Liver (tissue), 9 donors: ENCODE results near the gene FASN. TPM values are rescaled to one million over a fixed set of nuclear protein-coding genes. Genes with fewer than 3 reads are reported as not detected.
A peak's percentile ranks its signal among the peaks of the same experiment; 100 is the strongest.

Source experiments
- DNase-seq: peaks from one replicate; pipeline ENCODE4 v3.0.0-alpha.2; 2017; ENCODE audit warnings: low spot score
- H3K27ac ChIP-seq, 2 donors: one replicate each; pipeline ENCODE4 v1.7.0; 2013; ENCODE audit warnings: inconsistent platforms in 2 of 2, low read length in 2 of 2, control low read depth in 1 of 2, low read depth in 1 of 2, mild to moderate bottlenecking in 1 of 2
- H3K27me3 ChIP-seq, 4 donors: one replicate each; pipeline versions ENCODE4 v1.6.1 to v1.7.0; 2013; ENCODE audit warnings: low read length in 3 of 4, inconsistent platforms in 1 of 4, mild to moderate bottlenecking in 1 of 4, moderate library complexity in 1 of 4; ENCODE audit not compliant: control insufficient read depth in 4 of 4, insufficient read depth in 4 of 4
- H3K36me3 ChIP-seq, 4 donors: one replicate each; pipeline versions ENCODE4 v1.6.1 to v1.7.0; 2013; ENCODE audit warnings: low read length in 3 of 4, mild to moderate bottlenecking in 3 of 4, low read depth in 1 of 4, moderate library complexity in 1 of 4; ENCODE audit not compliant: control insufficient read depth in 4 of 4, insufficient read depth in 3 of 4
- H3K4me1 ChIP-seq, 4 donors: one replicate each; pipeline versions ENCODE4 v1.6.1 to v1.7.0; 2013; ENCODE audit warnings: low read length in 3 of 4, mild to moderate bottlenecking in 3 of 4, moderate library complexity in 1 of 4; ENCODE audit not compliant: control insufficient read depth in 4 of 4, insufficient read depth in 4 of 4
- H3K4me3 ChIP-seq, 3 donors: one replicate each; pipeline versions ENCODE4 v1.6.1 to v1.7.0; 2013; ENCODE audit warnings: low read length in 3 of 3, control low read depth in 1 of 3, low read depth in 1 of 3, mild to moderate bottlenecking in 1 of 3
- H3K9ac ChIP-seq, 2 donors: one replicate each; pipeline ENCODE4 v1.7.0; 2013; ENCODE audit warnings: low read length in 2 of 2, mild to moderate bottlenecking in 2 of 2, moderate library complexity in 2 of 2, control low read depth in 1 of 2, low read depth in 1 of 2
- H3K9me3 ChIP-seq, 4 donors: one replicate each; pipeline versions ENCODE4 v1.6.1 to v1.7.0; 2013; ENCODE audit warnings: low read length in 3 of 4; ENCODE audit not compliant: control insufficient read depth in 4 of 4
- ATF3 ChIP-seq: IDR thresholded peaks from 2 replicates; pipeline ENCODE4 v1.6.1; 2016; ENCODE audit warnings: antibody characterized with exemption
- CTCF ChIP-seq: fragments of 150-350 bp; IDR thresholded peaks from 2 replicates; pipeline ENCODE4 v1.5.1; 2017; ENCODE audit warnings: improper control_type of control experiment, low read depth, low read length; ENCODE audit not compliant: missing input control
- EGR1 ChIP-seq, 2 donors: IDR thresholded peaks; 2 replicates each; pipeline ENCODE4 v1.6.1; 2016 to 2018; ENCODE audit warnings: antibody characterized with exemption in 2 of 2, low read depth in 2 of 2
- FOXA1 ChIP-seq: IDR thresholded peaks from 2 replicates; pipeline ENCODE4 v1.6.1; 2016; ENCODE audit warnings: antibody characterized with exemption
- FOXA2 ChIP-seq: IDR thresholded peaks from 2 replicates; pipeline ENCODE4 v1.6.1; 2016; ENCODE audit warnings: antibody characterized with exemption
- GABPA ChIP-seq, 2 donors: IDR thresholded peaks in 1 of 2; conservative IDR thresholded peaks in 1 of 2; 2 replicates each; pipeline ENCODE4 v1.6.1; 2016; ENCODE audit warnings: antibody characterized with exemption in 2 of 2, mild to moderate bottlenecking in 1 of 2, moderate library complexity in 1 of 2
- HNF4A ChIP-seq, 2 donors: conservative IDR thresholded peaks; 2 replicates each; pipeline ENCODE4 v1.6.1; 2016; ENCODE audit warnings: antibody characterized with exemption in 2 of 2, mild to moderate bottlenecking in 2 of 2
- HNF4G ChIP-seq: IDR thresholded peaks from 2 replicates; pipeline ENCODE4 v1.6.1; 2016; ENCODE audit warnings: antibody characterized with exemption
- JUND ChIP-seq, 2 donors: IDR thresholded peaks; 2 replicates each; pipeline ENCODE4 v1.6.1; 2016; ENCODE audit warnings: antibody characterized with exemption in 2 of 2
- MAX ChIP-seq: IDR thresholded peaks from 2 replicates; pipeline ENCODE4 v1.6.1; 2016; ENCODE audit warnings: antibody characterized with exemption
- NR2F2 ChIP-seq: IDR thresholded peaks from 2 replicates; pipeline ENCODE4 v1.6.1; 2016; ENCODE audit warnings: antibody characterized with exemption
- RAD21 ChIP-seq, 2 donors: IDR thresholded peaks; 2 replicates each; pipeline ENCODE4 v1.6.1; 2016; ENCODE audit warnings: antibody characterized with exemption in 2 of 2, mild to moderate bottlenecking in 2 of 2
- RXRA ChIP-seq, 2 donors: IDR thresholded peaks; 2 replicates each; pipeline ENCODE4 v1.6.1; 2017 to 2018; ENCODE audit warnings: antibody characterized with exemption in 2 of 2, mild to moderate bottlenecking in 1 of 2
- TAF1 ChIP-seq: conservative IDR thresholded peaks from 2 replicates; pipeline ENCODE4 v1.6.1; 2016; ENCODE audit warnings: antibody characterized with exemption, mild to moderate bottlenecking
- YY1 ChIP-seq: IDR thresholded peaks from 2 replicates; pipeline ENCODE4 v1.6.1; 2016; ENCODE audit warnings: antibody characterized with exemption, mild to moderate bottlenecking
- ZBTB33 ChIP-seq: IDR thresholded peaks from 2 replicates; pipeline ENCODE4 v1.6.1; 2016; ENCODE audit warnings: antibody characterized with exemption
- WGBS: extraction: QIAGEN DNeasy Blood & Tissue Kit; methylation state at CpG from one replicate; pipeline ENCODE4 v1.1.7; 2013; 5-methylcytosine and 5-hydroxymethylcytosine counted together
- polyA plus RNA-seq, 2 donors: library from polyadenylated mRNA; stranded (reverse) in 1 of 2; unstranded in 1 of 2; fragments of 200-250 nt in 1 of 2; fragments of >200 nt in 1 of 2; fragmentation: Nextera tagmentation in 1 of 2; extraction: Ambion mirVana in 1 of 2; gene quantifications; one replicate each; pipeline versions ENCODE4 v1.2.1 to v1.2.3, GENCODE V29; 2013 to 2015
- total RNA-seq, 2 donors: library from RNA; depleted of rRNA; stranded (reverse); fragments of >200 nt; gene quantifications; one replicate each; pipeline ENCODE4 v1.2.3, GENCODE V29; 2014
- donor health status: healthy.
- donor health status: healthy.
- donor health status: healthy.
- donor health status: healthy.
- donor health status: healthy.

Gene FASN
- total and polyA plus RNA-seq, 4 donors = 53.1 to 229 (median 130) TPM

- WGBS = under 1% methylated on average over 77 of the region's 77 CpGs
- H3K27ac ChIP-seq = peak overlapping the region; percentile 78 to 93
- H3K27me3 ChIP-seq = no peaks in the 10 kb centered on the region
- peaks cover 28 to 77% (median 54%) of the 10 kb centered on the region in 4 donors for H3K4me1 ChIP-seq
- peaks cover 6 to 12% (median 7%) of the 10 kb centered on the region in 4 donors for H3K36me3 ChIP-seq
- H3K9ac ChIP-seq = peak overlapping the region; percentile 76 to 80
- TF ChIP-seq MAX (no peak), FOXA2 (no peak), ATF3 (no peak), EGR1 (IDR thresholded peaks at IDR 0.05; ENCODE audit: low read depth in 2 of 2) (no peak), HNF4G (no peak), CTCF (no peak), ZBTB33 (no peak), JUND (IDR thresholded peaks at IDR 0.05) (no peak), NR2F2 (no peak), YY1 (no peak), GABPA (IDR thresholded peaks at IDR 0.05 in 1 of 2, conservative IDR thresholded peaks at IDR 0.05 in 1 of 2) (no peak), RXRA (IDR thresholded peaks at IDR 0.05) (no peak), FOXA1 (no peak), TAF1 (no peak), HNF4A (conservative IDR thresholded peaks at IDR 0.05) (no peak), RAD21 (IDR thresholded peaks at IDR 0.05) (no peak)
- no peaks in the 10 kb centered on the region for H3K9me3 ChIP-seq
- H3K4me3 ChIP-seq = peak overlapping the region; percentile 53 to 92 (median 69)
- DNase-seq = peak; percentile 60
These were observed 685 bp downstream of the FASN start for GRCh38 chr17:82097184-82097918.

- Histone ChIP-seq H3K9me3 (no peaks in the 10 kb centered on the region), H3K27me3 (no peaks in the 10 kb centered on the region), H3K9ac (peak overlapping the region; percentile 76 to 80), H3K36me3 (peaks cover 11 to 14% (median 12%) of the 10 kb centered on the region in 4 donors), H3K4me3 (peak overlapping the region; percentile 53 to 92 (median 69)), H3K27ac (peak overlapping the region; percentile 78 to 93), H3K4me1 (peaks cover 25 to 77% (median 52%) of the 10 kb centered on the region in 4 donors)
- DNase-seq = no peak
- TF ChIP-seq RAD21 (IDR thresholded peaks at IDR 0.05) (no peak), TAF1 (no peak)
- WGBS = 37% methylated on average over 8 of the region's 8 CpGs
These were observed 1.3 kb downstream of the FASN start for GRCh38 chr17:82096709-82097183.
